Left lung (tissue), 10 donors: ENCODE data around the gene TERB1. TPM values are rescaled to one million over a fixed set of nuclear protein-coding genes. Genes with fewer than 3 reads are reported as not detected.
A peak's percentile ranks its signal among the peaks of the same experiment; 100 is the strongest.

Source experiments
- ATAC-seq: fragments of 200-7000 bp; cut with Tn5 transposase; one replicate; pipeline ENCODE4 v1.9.1; 2020; ENCODE audit warnings: moderate library complexity
- DNase-seq, 4 donors: peaks; one replicate each; pipeline ENCODE4 v3.0.0-alpha.2; 2013 to 2020
- H3K27ac ChIP-seq, 2 donors: fragments of 200-600 bp; sonication (generic) in 1 of 2; one replicate each; pipeline versions ENCODE4 v1.5.0 to v1.8.0; 2020 to 2021
- H3K27me3 ChIP-seq, 2 donors: fragments of 200-600 bp; sonication (generic) in 1 of 2; one replicate each; pipeline versions ENCODE4 v1.5.0 to v1.8.0; 2020 to 2021
- H3K36me3 ChIP-seq, 2 donors: fragments of 200-600 bp; sonication (generic) in 1 of 2; one replicate each; pipeline versions ENCODE4 v1.5.0 to v1.8.0; 2020 to 2021
- H3K4me1 ChIP-seq, 2 donors: fragments of 200-600 bp; one replicate each; pipeline ENCODE4 v1.8.0; 2021
- H3K4me3 ChIP-seq, 2 donors: fragments of 200-600 bp; sonication (generic) in 1 of 2; one replicate each; pipeline versions ENCODE4 v1.5.0 to v1.8.0; 2020 to 2021; ENCODE audit warnings: mild to moderate bottlenecking in 1 of 2
- H3K9me3 ChIP-seq, 2 donors: fragments of 200-600 bp; sonication (generic) in 1 of 2; one replicate each; pipeline versions ENCODE4 v1.5.0 to v1.8.0; 2020 to 2021
- CTCF ChIP-seq, 2 donors: fragments of 200-600 bp; sonication (generic) in 1 of 2; IDR thresholded peaks; one replicate each; pipeline versions ENCODE4 v1.5.0 to v1.8.0; 2021; ENCODE audit warnings: antibody characterized with exemption in 2 of 2
- intact Hi-C, 2 donors: fragments of 100-400 bp; cut with DNase I; formaldehyde crosslinking; loops; one replicate each; pipeline versions ENCODE4 v1.11.2 to v1.14.2; 2022
- polyA plus RNA-seq, 6 donors: library from polyadenylated mRNA; unstranded; fragments of 120-200 nt; gene quantifications; one replicate each; pipeline ENCODE4 v1.2.1, GENCODE V29; 2013; ENCODE audit not compliant: insufficient read length in 6 of 6
- total RNA-seq, 2 donors: library from RNA; stranded (reverse); fragmentation: NEBNext Ultra II Directional; extraction: Animal tissue kit (Norgen Biotek cat#: 25700); gene quantifications; one replicate each; pipeline ENCODE4 v1.2.1, GENCODE V29; 2021
- donor health status: DM: no; HTN: yes; CAD: no.
- donor health status: DM: no; HTN: no; CAD: no.

The TERB1 gene
- total and polyA plus RNA-seq, 8 donors = 0.07 to 0.46 (median 0.13) TPM; not detected in 2

- H3K4me3 ChIP-seq = no peak overlapping the region
- H3K27me3 ChIP-seq = no peaks in the 10 kb centered on the region
- no peak overlapping the region for H3K27ac ChIP-seq
- H3K4me1 ChIP-seq = no peaks in the 10 kb centered on the region
- peaks cover 0 to 6% of the 10 kb centered on the region in 2 donors for H3K36me3 ChIP-seq
- no peak for TF ChIP-seq CTCF (IDR thresholded peaks at IDR 0.05)
- H3K9me3 ChIP-seq = no peaks in the 10 kb centered on the region
- no peak for ATAC-seq
- intact Hi-C loops = no loop called here
- DNase-seq = no peak
These were observed 88.3 kb downstream of the TERB1 start for GRCh38 chr16:66713076-66713475.

- H3K4me1 ChIP-seq = no peaks in the 10 kb centered on the region
- peaks cover 0 to under 1% of the 10 kb centered on the region in 2 donors for H3K36me3 ChIP-seq
- intact Hi-C loops = no loop called here
- no peak overlapping the region for H3K27ac ChIP-seq
- no peaks in the 10 kb centered on the region for H3K27me3 ChIP-seq
- no peak overlapping the region for H3K4me3 ChIP-seq
- ATAC-seq = no peak
- no peak for TF ChIP-seq CTCF (IDR thresholded peaks at IDR 0.05)
- no peak for DNase-seq
- H3K9me3 ChIP-seq = no peaks in the 10 kb centered on the region
These were observed 88.9 kb downstream of the TERB1 start for GRCh38 chr16:66712512-66712911.

GRCh38 chr16:66711581-66711980, 89.8 kb downstream of the TERB1 start:
- DNase-seq (no peak), ATAC-seq (no peak)
- Histone ChIP-seq H3K4me3 (no peak overlapping the region), H3K4me1 (peaks cover under 1 to 2% of the 10 kb centered on the region in 2 donors), H3K27ac (no peak overlapping the region), H3K9me3 (no peaks in the 10 kb centered on the region), H3K36me3 (no peaks in the 10 kb centered on the region), H3K27me3 (no peaks in the 10 kb centered on the region)
- no peak for TF ChIP-seq CTCF (IDR thresholded peaks at IDR 0.05)
- intact Hi-C loops = no loop called here

GRCh38 chr16:66706506-66706880, 94.9 kb downstream of the TERB1 start:
- Histone ChIP-seq H3K36me3 (no peaks in the 10 kb centered on the region), H3K9me3 (no peaks in the 10 kb centered on the region), H3K27ac (peak overlapping the region; percentile 20 to 83), H3K4me3 (no peak overlapping the region), H3K27me3 (no peaks in the 10 kb centered on the region), H3K4me1 (peaks cover 8 to 33% of the 10 kb centered on the region in 2 donors)
- intact Hi-C loops = no loop called here
- DNase-seq (no peak), ATAC-seq (peak; percentile 74)
- no peak for TF ChIP-seq CTCF (IDR thresholded peaks at IDR 0.05)

GRCh38 chr16:66705790-66706505, 95.4 kb downstream of the TERB1 start:
- Histone ChIP-seq H3K4me3 (no peak overlapping the region), H3K9me3 (no peaks in the 10 kb centered on the region), H3K4me1 (peaks cover 8 to 38% of the 10 kb centered on the region in 2 donors), H3K27me3 (no peaks in the 10 kb centered on the region), H3K36me3 (no peaks in the 10 kb centered on the region), H3K27ac (peak overlapping the region; percentile 20 to 83)
- intact Hi-C loops = no loop called here
- DNase-seq = peak in 2 of 4 donors; percentile 37 to 81
- ATAC-seq = peak; percentile 94
- TF ChIP-seq CTCF (IDR thresholded peaks at IDR 0.05) = no peak

Other genes with a start within 250 kb of the TERB1 start
- gene CKLF, start 249.0 kb downstream of the TERB1 start, total RNA-seq = 10 to 100 TPM; 42.3 to 66.3 TPM
- gene CKLF, start 249.0 kb downstream of the TERB1 start, polyA plus RNA-seq = 10 to 100 TPM; 41.6 to 54.6 (median 42.9) TPM
- gene CMTM1, start 235.1 kb downstream of the TERB1 start, total RNA-seq = 10 to 100 TPM in 1 of 2 donors, 1 to 10 TPM in 1; 5.7 to 10.0 TPM
- 10 to 100 TPM in 1 of 6 donors, 1 to 10 TPM in 5; 7.4 to 10.1 (median 9.5) TPM for gene CMTM1, start 235.1 kb downstream of the TERB1 start, polyA plus RNA-seq
- gene CMTM2, start 222.1 kb downstream of the TERB1 start, total RNA-seq = 1 to 10 TPM in 1 of 2 donors, under 1 TPM in 1; 0.52 to 5.4 TPM
- 1 to 10 TPM in 3 of 6 donors, under 1 TPM in 3; 0.77 to 2.1 (median 0.96) TPM for gene CMTM2, start 222.1 kb downstream of the TERB1 start, polyA plus RNA-seq
- gene CMTM3, start 196.9 kb downstream of the TERB1 start, total RNA-seq = 10 to 100 TPM; 42.6 to 51.5 TPM
- gene CMTM3, start 196.9 kb downstream of the TERB1 start, polyA plus RNA-seq = 100 to 1,000 TPM in 2 of 6 donors, 10 to 100 TPM in 4; 80.3 to 102 (median 87.5) TPM
- gene CMTM4, start 104.8 kb downstream of the TERB1 start, total RNA-seq = 10 to 100 TPM; 64.0 to 72.3 TPM
- gene CMTM4, start 104.8 kb downstream of the TERB1 start, polyA plus RNA-seq = 10 to 100 TPM; 25.2 to 36.5 (median 32.7) TPM
- 100 to 1,000 TPM; 118 to 141 TPM for gene DYNC1LI2, start 50.0 kb downstream of the TERB1 start, total RNA-seq
- gene DYNC1LI2, start 50.0 kb downstream of the TERB1 start, polyA plus RNA-seq = 100 to 1,000 TPM; 137 to 162 (median 147) TPM
- 10 to 100 TPM; 41.8 to 45.2 TPM for gene NAE1, start 29.4 kb upstream of the TERB1 start, total RNA-seq
- 10 to 100 TPM; 79.1 to 98.9 (median 88.1) TPM for gene NAE1, start 29.4 kb upstream of the TERB1 start, polyA plus RNA-seq
- gene CA7, start 42.8 kb upstream of the TERB1 start, total RNA-seq = not detected
- gene CA7, start 42.8 kb upstream of the TERB1 start, polyA plus RNA-seq = not detected
- 10 to 100 TPM; 17.4 to 36.3 TPM for gene PDP2, start 78.9 kb upstream of the TERB1 start, total RNA-seq
- 10 to 100 TPM in 2 of 6 donors, 1 to 10 TPM in 4; 8.9 to 10.8 (median 9.2) TPM for gene PDP2, start 78.9 kb upstream of the TERB1 start, polyA plus RNA-seq
- gene CDH16, start 117.3 kb upstream of the TERB1 start, total RNA-seq = under 1 TPM in 1 of 2 donors, not detected in 1; 0.32 TPM
- 10 to 100 TPM; 23.8 to 68.1 (median 49.1) TPM for gene CDH16, start 117.3 kb upstream of the TERB1 start, polyA plus RNA-seq
- 10 to 100 TPM in 1 of 2 donors, 1 to 10 TPM in 1; 8.2 to 31.8 TPM for gene RRAD, start 124.0 kb upstream of the TERB1 start, total RNA-seq
- gene RRAD, start 124.0 kb upstream of the TERB1 start, polyA plus RNA-seq = 10 to 100 TPM in 2 of 6 donors, 1 to 10 TPM in 4; 8.1 to 14.3 (median 9.0) TPM
- gene CIAO2B, start 132.8 kb upstream of the TERB1 start, total RNA-seq = 10 to 100 TPM; 81.7 to 82.5 TPM
- gene CIAO2B, start 132.8 kb upstream of the TERB1 start, polyA plus RNA-seq = 10 to 100 TPM; 70.9 to 84.0 (median 80.8) TPM
- gene CES2, start 133.9 kb upstream of the TERB1 start, total RNA-seq = 10 to 100 TPM; 31.7 to 38.4 TPM
- 10 to 100 TPM; 33.0 to 41.8 (median 35.7) TPM for gene CES2, start 133.9 kb upstream of the TERB1 start, polyA plus RNA-seq
- 1 to 10 TPM in 1 of 2 donors, under 1 TPM in 1; 0.79 to 1.6 TPM for gene CES3, start 159.7 kb upstream of the TERB1 start, total RNA-seq
- gene CES3, start 159.7 kb upstream of the TERB1 start, polyA plus RNA-seq = 1 to 10 TPM; 3.5 to 5.3 (median 4.8) TPM
- gene CES4A, start 187.0 kb upstream of the TERB1 start, total RNA-seq = 10 to 100 TPM in 1 of 2 donors, 1 to 10 TPM in 1; 9.3 to 14.3 TPM
- 10 to 100 TPM in 1 of 6 donors, 1 to 10 TPM in 5; 6.1 to 10.0 (median 7.8) TPM for gene CES4A, start 187.0 kb upstream of the TERB1 start, polyA plus RNA-seq
- gene CBFB, start 227.6 kb upstream of the TERB1 start, total RNA-seq = 10 to 100 TPM; 46.8 to 47.6 TPM
- 10 to 100 TPM; 58.4 to 69.9 (median 64.8) TPM for gene CBFB, start 227.6 kb upstream of the TERB1 start, polyA plus RNA-seq